Measurements from ENCODE around the gene BMPR1A.

DNA sequence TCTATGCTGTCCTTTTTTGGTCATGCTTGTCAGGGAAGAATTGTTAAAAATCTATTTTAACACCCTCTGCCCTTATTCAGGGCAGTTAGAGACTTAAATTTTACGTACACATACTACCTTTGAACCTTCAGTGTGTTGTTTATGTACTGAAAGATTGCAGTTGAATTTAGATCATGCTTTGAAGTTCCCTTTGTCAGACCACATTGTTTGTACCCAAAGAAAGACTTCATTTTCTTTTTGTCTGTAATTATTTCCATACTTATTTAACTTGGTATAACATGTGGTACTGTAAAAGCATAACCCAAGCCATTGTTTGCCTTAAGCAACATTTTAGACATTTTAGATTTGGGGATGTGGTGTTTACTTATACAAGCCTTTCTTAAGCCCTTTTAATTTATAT lies 104.9 kb downstream of the BMPR1A start:
- no peak for TF ChIP-seq TOX (CRISPR knock-in tag; IDR thresholded peaks at IDR 0.05; ENCODE audit: borderline replicate concordance)
- TF ChIP-seq ZC3H10 (CRISPR knock-in tag; IDR thresholded peaks at IDR 0.05), result no peak

All from SK-N-SH treated with all-trans-retinoic acid at 6 μM for 48 hours (cell line).